SK-N-SH (cell line): Measurements from ENCODE around the gene CABLES2. TPM values are rescaled to one million over a fixed set of nuclear protein-coding genes. Genes with fewer than 3 reads are reported as not detected.

ENCODE experiments used
- CTCF ChIA-PET: fragments of 300-600, 350-600 bp; formaldehyde crosslinking; extraction: SDS; loops from one replicate; lab custom pipeline; 2021; lab: Yijun Ruan, JAX
- POLR2A ChIA-PET: fragments of 350-600 bp; sonication (Branson Sonifier 250); formaldehyde crosslinking; extraction: SDS; loops from one replicate; lab custom pipeline; 2020; ENCODE audit warnings: antibody characterized with exemption, inconsistent platforms; lab: Yijun Ruan, JAX
- DNase-seq: peaks from one replicate; pipeline ENCODE4 v3.0.0; 2012
- H2AFZ ChIP-seq: fragments of 200-600 bp; sonication (generic); 2 replicates; pipeline ENCODE4 v1.8.1; 2016; ENCODE audit warnings: antibody characterized with exemption, mild to moderate bottlenecking, low read depth
- H3F3A ChIP-seq: fragments of 200-600 bp; sonication (generic); replicated peaks from 2 replicates; pipeline ENCODE3; 2016; ENCODE audit warnings: antibody characterized with exemption, mild to moderate bottlenecking; ENCODE audit not compliant: insufficient read depth
- H3K27ac ChIP-seq, 2 experiments: fragments of 200-500 bp in 1 of 2; fragments of 200-600 bp in 1 of 2; sonication (Bioruptor generic) in 1 of 2; sonication (generic), shearing (Covaris generic) in 1 of 2; 2 replicates each; pipeline versions ENCODE4 v1.5.1 to v1.6.1; 2014 to 2016; ENCODE audit warnings: low read depth in 2 of 2, inconsistent platforms in 1 of 2, low read length in 1 of 2, mild to moderate bottlenecking in 1 of 2, mixed read lengths in 1 of 2
- H3K27me3 ChIP-seq: fragments of 200-600 bp; sonication (generic), shearing (Covaris generic); 2 replicates; pipeline ENCODE4 v1.6.1; 2016; ENCODE audit warnings: mixed run types; ENCODE audit not compliant: insufficient read depth
- H3K36me3 ChIP-seq, 2 experiments: fragments of 200-500 bp in 1 of 2; fragments of 200-600 bp in 1 of 2; sonication (Bioruptor generic) in 1 of 2; sonication (generic) in 1 of 2; replicated peaks in 1 of 2; 2 replicates each; pipeline versions ENCODE3 to v1.5.1; 2014 to 2016; ENCODE audit warnings: low read length in 1 of 2, mild to moderate bottlenecking in 1 of 2; ENCODE audit not compliant: insufficient read depth in 2 of 2, control insufficient read depth in 1 of 2
- H3K4me1 ChIP-seq, 2 experiments: fragments of 200-500 bp in 1 of 2; fragments of 200-600 bp in 1 of 2; sonication (Bioruptor generic) in 1 of 2; sonication (generic), shearing (Covaris generic) in 1 of 2; 2 replicates each; pipeline versions ENCODE4 v1.5.1 to v1.6.1; 2014 to 2016; ENCODE audit warnings: low read depth in 1 of 2, low read length in 1 of 2, mixed run types in 1 of 2; ENCODE audit not compliant: insufficient read depth in 2 of 2, control insufficient read depth in 1 of 2
- H3K4me2 ChIP-seq: fragments of 200-600 bp; sonication (generic), shearing (Covaris generic); 2 replicates; pipeline ENCODE4 v1.6.1; 2017; ENCODE audit warnings: mixed run types
- H3K4me3 ChIP-seq, 2 experiments: fragments of 200-500 bp in 1 of 2; fragments of 200-600 bp in 1 of 2; sonication (Bioruptor generic) in 1 of 2; sonication (generic), shearing (Covaris generic) in 1 of 2; 2 replicates each; pipeline versions ENCODE4 v1.5.1 to v1.8.1; 2014 to 2016; ENCODE audit warnings: low read depth in 2 of 2, inconsistent platforms in 1 of 2, low read length in 1 of 2, mild to moderate bottlenecking in 1 of 2, mixed read lengths in 1 of 2, moderate library complexity in 1 of 2
- H3K79me2 ChIP-seq: fragments of 200-600 bp; sonication (generic); 2 replicates; pipeline ENCODE4 v1.8.1; 2017; ENCODE audit warnings: mild to moderate bottlenecking; ENCODE audit not compliant: insufficient read depth
- H3K9ac ChIP-seq: fragments of 200-600 bp; sonication (generic); 2 replicates; pipeline ENCODE4 v1.6.1; 2017; ENCODE audit warnings: mixed run types
- H3K9me2 ChIP-seq: fragments of 200-600 bp; sonication (generic); 2 replicates; pipeline ENCODE4 v1.6.1; 2017; ENCODE audit warnings: mixed run types
- H3K9me3 ChIP-seq: fragments of 200-600 bp; sonication (generic); 2 replicates; pipeline ENCODE4 v1.6.1; 2017; ENCODE audit warnings: mixed run types, mild to moderate bottlenecking, moderate library complexity
- H4K20me1 ChIP-seq: fragments of 200-600 bp; sonication (generic); 2 replicates; pipeline ENCODE4 v1.6.1; 2017; ENCODE audit warnings: mild to moderate bottlenecking, mixed run types; ENCODE audit not compliant: insufficient read depth
- ELF1 ChIP-seq: IDR thresholded peaks from 2 replicates; pipeline ENCODE4 v1.4.0; 2012
- EP300 ChIP-seq, 2 experiments: IDR thresholded peaks; 2 replicates each; pipeline versions ENCODE4 v1.4.0 to v1.6.1; 2012; ENCODE audit warnings: borderline replicate concordance in 1 of 2, low read depth in 1 of 2, low read length in 1 of 2
- EZH2phosphoT487 ChIP-seq: fragments of 200-600 bp; sonication (generic); IDR thresholded peaks from 2 replicates; pipeline ENCODE4 v1.6.1; 2017; ENCODE audit warnings: low read depth, mixed run types, mild to moderate bottlenecking, antibody characterized with exemption, moderate library complexity, borderline replicate concordance
- FOSL2 ChIP-seq: IDR thresholded peaks from 2 replicates; pipeline ENCODE4 v1.4.0; 2012; ENCODE audit warnings: low read depth, mild to moderate bottlenecking, moderate library complexity, borderline replicate concordance
- FOXJ3 ChIP-seq: sonication (generic); formaldehyde crosslinking; IDR thresholded peaks from 2 replicates; pipeline ENCODE4 v1.5.1; 2020; ENCODE audit warnings: mild to moderate bottlenecking, missing genetic modification reagents
- GABPA ChIP-seq: IDR thresholded peaks from 2 replicates; pipeline ENCODE4 v1.4.0; 2012; ENCODE audit warnings: low read depth, mild to moderate bottlenecking
- MEF2A ChIP-seq: IDR thresholded peaks from 2 replicates; pipeline ENCODE4 v1.4.0; 2012; ENCODE audit warnings: low read depth, borderline replicate concordance
- MXI1 ChIP-seq: IDR thresholded peaks from 2 replicates; pipeline ENCODE4 v1.6.1; 2012; ENCODE audit warnings: mild to moderate bottlenecking, low read depth, low read length, improper control_type of control experiment
- NRF1 ChIP-seq: IDR thresholded peaks from 2 replicates; pipeline ENCODE4 v1.6.1; 2012; ENCODE audit warnings: low read depth, mild to moderate bottlenecking, low read length
- RAD21 ChIP-seq: IDR thresholded peaks from 2 replicates; pipeline ENCODE4 v1.6.1; 2012; ENCODE audit warnings: mild to moderate bottlenecking, low read length
- RCOR1 ChIP-seq: fragments of 150-350 bp; IDR thresholded peaks from 2 replicates; pipeline ENCODE4 v1.6.1; 2017; ENCODE audit warnings: antibody characterized with exemption, low read length
- RXRA ChIP-seq: IDR thresholded peaks from 2 replicates; pipeline ENCODE4 v1.4.0; 2012; ENCODE audit warnings: low read depth, mild to moderate bottlenecking, borderline replicate concordance
- SIN3A ChIP-seq: IDR thresholded peaks from 2 replicates; pipeline ENCODE4 v1.6.1; 2012; ENCODE audit warnings: low read depth, mild to moderate bottlenecking, low read length, moderate library complexity, borderline replicate concordance
- SMC3 ChIP-seq: IDR thresholded peaks from 2 replicates; pipeline ENCODE4 v1.6.1; 2012; ENCODE audit warnings: low read depth, low read length, improper control_type of control experiment
- TAF1 ChIP-seq: IDR thresholded peaks from 2 replicates; pipeline ENCODE4 v1.6.1; 2012; ENCODE audit warnings: low read depth, mild to moderate bottlenecking, low read length, moderate library complexity, borderline replicate concordance
- WGBS: methylation state at CpG from one replicate; pipeline ENCODE4 v1.1.6; 2017; ENCODE audit warnings: low lambda C conversion rate; 5-methylcytosine and 5-hydroxymethylcytosine counted together
- polyA plus RNA-seq, 3 experiments: library from polyadenylated mRNA; depleted of rRNA; stranded (reverse); fragments of >200 nt; gene quantifications; 2 replicates each; pipeline ENCODE4 v1.2.3, GENCODE V29; 2012
- TF ChIP-seq, protein P1 (sequence below): IDR thresholded peaks from 2 replicates; pipeline ENCODE4 v1.4.0; 2012; ENCODE audit warnings: low read depth, borderline replicate concordance
- TF ChIP-seq, protein P2 (sequence below): IDR thresholded peaks from 2 replicates; pipeline ENCODE4 v1.6.1; 2012; ENCODE audit warnings: mild to moderate bottlenecking, low read depth, low read length, moderate library complexity
- TF ChIP-seq, protein P3 (sequence below): fragments of 150-350 bp; IDR thresholded peaks from 2 replicates; pipeline ENCODE4 v1.6.1; 2017; ENCODE audit warnings: antibody characterized with exemption, low read length, low read depth, borderline replicate concordance
- TF ChIP-seq, protein P4 (sequence below): IDR thresholded peaks from 2 replicates; pipeline ENCODE4 v1.4.0; 2012; ENCODE audit warnings: low read depth

The CABLES2 gene
- polyA plus RNA-seq, 1 of the 3 experiments (the other 2 are of a cell fraction), result 4.8 TPM

DNA sequence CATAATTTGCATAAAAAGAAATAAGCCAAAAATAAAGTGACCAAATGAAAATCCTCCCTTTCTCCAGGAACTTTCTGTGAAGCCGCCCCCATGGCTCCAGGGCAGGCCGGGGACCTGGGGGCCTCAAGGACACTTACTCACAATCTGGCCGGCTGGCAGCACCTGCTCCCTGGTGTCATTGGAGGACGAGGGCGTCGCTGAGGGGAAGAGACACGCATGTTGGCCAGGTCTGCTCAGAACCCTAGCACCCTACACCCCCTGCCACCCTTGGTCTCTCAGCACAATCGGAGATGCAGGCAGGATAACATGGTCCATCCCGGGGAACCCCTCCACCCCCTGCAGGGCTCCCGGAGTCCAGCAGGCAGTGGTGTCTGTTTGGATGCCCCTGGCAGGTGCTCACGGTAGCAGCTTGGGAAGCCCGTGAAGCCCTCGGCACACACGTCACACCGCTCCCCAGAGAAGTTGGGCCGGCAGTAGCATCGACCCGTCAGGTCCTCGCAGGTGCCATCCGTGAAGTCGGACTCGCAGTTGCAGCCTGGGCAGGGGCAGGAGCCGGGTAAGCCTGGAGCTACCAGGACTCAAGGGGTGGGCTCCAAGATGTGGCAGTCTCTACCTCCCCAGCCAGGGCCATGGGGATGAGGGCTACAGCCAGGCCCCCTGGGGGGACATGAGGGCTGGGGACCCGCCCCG, 61.3 kb downstream of the CABLES2 start (continued):
- TF ChIP-seq, protein P1, sequence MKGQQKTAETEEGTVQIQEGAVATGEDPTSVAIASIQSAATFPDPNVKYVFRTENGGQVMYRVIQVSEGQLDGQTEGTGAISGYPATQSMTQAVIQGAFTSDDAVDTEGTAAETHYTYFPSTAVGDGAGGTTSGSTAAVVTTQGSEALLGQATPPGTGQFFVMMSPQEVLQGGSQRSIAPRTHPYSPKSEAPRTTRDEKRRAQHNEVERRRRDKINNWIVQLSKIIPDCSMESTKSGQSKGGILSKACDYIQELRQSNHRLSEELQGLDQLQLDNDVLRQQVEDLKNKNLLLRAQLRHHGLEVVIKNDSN, result no peak
- TF ChIP-seq RCOR1 (no peak), EZH2phosphoT487 (no peak), EP300 (IDR thresholded peaks at IDR 0.05; ENCODE audit: borderline replicate concordance in 1 of 2, low read depth in 1 of 2, low read length in 1 of 2) (no peak), FOXJ3 (CRISPR knock-in tag) (no peak), MEF2A (no peak), FOSL2 (no peak), GABPA (no peak), NRF1 (no peak), RXRA (no peak)
- TF ChIP-seq, protein P2, sequence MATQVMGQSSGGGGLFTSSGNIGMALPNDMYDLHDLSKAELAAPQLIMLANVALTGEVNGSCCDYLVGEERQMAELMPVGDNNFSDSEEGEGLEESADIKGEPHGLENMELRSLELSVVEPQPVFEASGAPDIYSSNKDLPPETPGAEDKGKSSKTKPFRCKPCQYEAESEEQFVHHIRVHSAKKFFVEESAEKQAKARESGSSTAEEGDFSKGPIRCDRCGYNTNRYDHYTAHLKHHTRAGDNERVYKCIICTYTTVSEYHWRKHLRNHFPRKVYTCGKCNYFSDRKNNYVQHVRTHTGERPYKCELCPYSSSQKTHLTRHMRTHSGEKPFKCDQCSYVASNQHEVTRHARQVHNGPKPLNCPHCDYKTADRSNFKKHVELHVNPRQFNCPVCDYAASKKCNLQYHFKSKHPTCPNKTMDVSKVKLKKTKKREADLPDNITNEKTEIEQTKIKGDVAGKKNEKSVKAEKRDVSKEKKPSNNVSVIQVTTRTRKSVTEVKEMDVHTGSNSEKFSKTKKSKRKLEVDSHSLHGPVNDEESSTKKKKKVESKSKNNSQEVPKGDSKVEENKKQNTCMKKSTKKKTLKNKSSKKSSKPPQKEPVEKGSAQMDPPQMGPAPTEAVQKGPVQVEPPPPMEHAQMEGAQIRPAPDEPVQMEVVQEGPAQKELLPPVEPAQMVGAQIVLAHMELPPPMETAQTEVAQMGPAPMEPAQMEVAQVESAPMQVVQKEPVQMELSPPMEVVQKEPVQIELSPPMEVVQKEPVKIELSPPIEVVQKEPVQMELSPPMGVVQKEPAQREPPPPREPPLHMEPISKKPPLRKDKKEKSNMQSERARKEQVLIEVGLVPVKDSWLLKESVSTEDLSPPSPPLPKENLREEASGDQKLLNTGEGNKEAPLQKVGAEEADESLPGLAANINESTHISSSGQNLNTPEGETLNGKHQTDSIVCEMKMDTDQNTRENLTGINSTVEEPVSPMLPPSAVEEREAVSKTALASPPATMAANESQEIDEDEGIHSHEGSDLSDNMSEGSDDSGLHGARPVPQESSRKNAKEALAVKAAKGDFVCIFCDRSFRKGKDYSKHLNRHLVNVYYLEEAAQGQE, result no peak

DNA sequence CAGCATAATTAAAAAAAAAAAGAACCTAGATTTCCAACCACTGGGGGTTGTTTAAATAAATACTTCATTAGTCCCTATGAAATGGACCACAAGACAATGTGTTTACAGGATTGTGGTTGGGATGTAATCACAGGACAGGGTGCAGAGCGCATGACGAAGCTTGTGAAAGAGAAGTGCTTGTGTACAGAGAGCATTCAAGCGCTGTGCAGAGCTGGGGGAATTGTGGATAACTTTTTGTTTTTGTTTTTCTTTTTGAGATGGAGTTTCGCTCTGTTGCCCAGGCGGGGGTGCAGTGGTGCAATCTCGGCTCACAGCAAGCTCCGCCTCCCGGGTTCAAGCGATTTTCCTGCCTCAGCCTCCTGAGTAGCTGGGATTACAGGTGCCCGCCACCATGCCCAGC, 62.3 kb downstream of the CABLES2 start:
- WGBS, result 94% methylated on average over 10 of the region's 10 CpGs
- Histone ChIP-seq H3K79me2 (no peaks in the 10 kb centered on the region), H3F3A (no peaks in the 10 kb centered on the region), H2AFZ (no peak overlapping the region), H3K9me3 (no peaks in the 10 kb centered on the region), H3K27ac (no peak overlapping the region), H3K9me2 (no peaks in the 10 kb centered on the region), H3K4me1 (no peaks in the 10 kb centered on the region), H3K9ac (no peak overlapping the region), H3K36me3 (peaks cover 23 to 37% of the 10 kb centered on the region in 2 experiments), H3K27me3 (no peaks in the 10 kb centered on the region), H4K20me1 (no peaks in the 10 kb centered on the region), H3K4me2 (no peak overlapping the region), H3K4me3 (no peak overlapping the region)
- TF ChIP-seq MXI1 (no peak), TAF1 (no peak), EZH2phosphoT487 (no peak), ELF1 (no peak), RXRA (no peak), SIN3A (no peak), RAD21 (no peak), SMC3 (no peak)
- TF ChIP-seq, protein P3, sequence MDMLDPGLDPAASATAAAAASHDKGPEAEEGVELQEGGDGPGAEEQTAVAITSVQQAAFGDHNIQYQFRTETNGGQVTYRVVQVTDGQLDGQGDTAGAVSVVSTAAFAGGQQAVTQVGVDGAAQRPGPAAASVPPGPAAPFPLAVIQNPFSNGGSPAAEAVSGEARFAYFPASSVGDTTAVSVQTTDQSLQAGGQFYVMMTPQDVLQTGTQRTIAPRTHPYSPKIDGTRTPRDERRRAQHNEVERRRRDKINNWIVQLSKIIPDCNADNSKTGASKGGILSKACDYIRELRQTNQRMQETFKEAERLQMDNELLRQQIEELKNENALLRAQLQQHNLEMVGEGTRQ, result no peak
- TF ChIP-seq, protein P1, result no peak
- TF ChIP-seq, protein P4, sequence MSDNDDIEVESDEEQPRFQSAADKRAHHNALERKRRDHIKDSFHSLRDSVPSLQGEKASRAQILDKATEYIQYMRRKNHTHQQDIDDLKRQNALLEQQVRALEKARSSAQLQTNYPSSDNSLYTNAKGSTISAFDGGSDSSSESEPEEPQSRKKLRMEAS, result no peak
- TF ChIP-seq, protein P2, result no peak
- CTCF ChIA-PET, result interaction anchor here (1.9 kb wide), 1 partner anchor 38 kb away, joined by 8 read pairs; no protein-coding TSS in a partner anchor
- no peak for DNase-seq
- POLR2A ChIA-PET, result no interaction called here
